Measurements from ENCODE around the gene CDK1.
A peak's percentile ranks its signal among the peaks of the same experiment; 100 is the strongest.

The CDK1 gene

DNA sequence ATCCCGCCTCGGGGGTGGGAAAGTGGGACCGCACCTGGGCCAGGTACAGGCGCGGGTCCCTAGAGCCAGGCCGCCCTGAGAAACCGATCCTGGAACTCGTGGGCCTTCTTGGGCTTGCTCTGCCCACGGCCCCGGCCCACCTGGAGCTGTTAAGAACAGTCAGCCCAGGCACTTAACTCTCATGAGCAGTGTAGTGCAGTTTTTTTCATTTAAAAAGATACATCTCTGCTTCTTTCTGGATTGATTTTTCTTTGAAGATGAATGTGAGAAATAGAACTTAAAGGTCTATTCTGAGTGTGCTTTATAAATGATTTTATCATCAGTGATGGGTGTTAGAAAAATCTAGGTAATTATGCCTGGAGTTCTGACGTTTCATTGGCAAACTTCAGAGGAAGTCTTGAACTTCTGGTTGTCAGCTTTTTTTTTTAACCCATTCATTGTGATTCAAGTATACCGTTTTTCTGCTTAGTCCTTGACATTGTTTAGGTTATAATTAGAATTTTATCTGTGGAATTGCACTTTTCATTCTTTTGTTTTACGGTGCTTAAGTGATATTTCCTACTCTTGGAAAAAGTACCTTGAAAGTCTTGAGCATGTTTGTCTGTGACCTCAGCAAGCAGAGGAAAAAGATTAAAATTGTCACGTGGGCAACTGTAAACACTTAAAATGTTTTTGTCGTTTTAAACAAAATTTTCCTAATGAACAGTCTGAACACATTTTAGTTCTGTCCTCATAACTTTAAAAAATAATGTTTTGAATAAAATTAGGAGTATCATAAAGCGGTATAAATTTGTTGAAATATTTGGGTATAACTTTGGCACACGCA, 906 bp downstream of the CDK1 start:
- no peak for DNase-seq

DNA sequence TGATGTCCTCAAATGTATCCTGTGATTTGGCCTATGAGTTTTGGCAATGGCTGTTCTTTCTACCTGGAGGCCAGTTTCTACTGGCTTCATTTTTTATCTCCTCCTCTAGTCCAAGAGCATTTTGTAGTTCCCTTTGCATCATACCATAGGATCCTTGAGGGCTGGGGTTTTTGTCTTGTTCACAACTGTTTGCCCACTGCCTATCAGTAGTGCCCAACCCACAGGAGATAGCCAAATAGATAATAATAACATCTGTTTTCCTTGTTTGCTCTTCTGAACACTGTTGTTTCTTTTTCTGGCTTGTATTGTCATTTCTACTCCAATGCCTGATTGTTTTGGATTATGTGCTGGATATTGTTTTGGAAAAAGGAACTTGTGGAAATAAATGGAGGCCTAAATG, 3.4 kb downstream of the CDK1 start:
- no peak for DNase-seq

DNA sequence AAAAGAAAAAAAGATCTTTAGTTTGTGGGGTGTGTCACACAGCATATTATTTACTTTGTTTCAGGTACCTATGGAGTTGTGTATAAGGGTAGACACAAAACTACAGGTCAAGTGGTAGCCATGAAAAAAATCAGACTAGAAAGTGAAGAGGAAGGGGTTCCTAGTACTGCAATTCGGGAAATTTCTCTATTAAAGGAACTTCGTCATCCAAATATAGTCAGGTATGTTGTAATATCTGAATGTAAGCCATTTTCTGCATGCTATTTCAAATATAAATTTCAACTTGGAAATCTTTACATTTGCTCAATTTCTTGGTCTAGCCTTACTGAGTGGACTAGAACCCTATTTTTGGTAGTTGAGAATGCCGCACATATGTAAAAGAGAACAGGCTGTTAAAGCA, 6.4 kb downstream of the CDK1 start:
- DNase-seq = no peak

DNA sequence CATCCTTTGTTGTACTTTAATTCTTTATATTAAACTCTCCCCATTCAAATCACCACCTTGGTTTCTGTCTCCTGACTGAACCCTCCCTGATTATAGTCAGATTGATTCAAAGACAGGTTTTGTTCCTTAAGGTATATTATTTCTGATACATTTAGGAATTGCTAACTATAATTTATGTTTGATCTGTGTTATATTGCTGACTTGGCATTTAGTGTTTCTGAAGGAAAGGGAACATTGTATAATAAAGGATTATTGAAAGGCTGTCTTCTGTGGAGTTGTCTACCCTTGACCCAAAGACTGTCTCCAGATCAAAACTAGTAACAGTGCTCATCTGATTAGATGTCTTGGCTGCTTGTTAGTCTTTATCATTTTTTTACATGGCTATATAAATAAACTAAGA, 10.3 kb downstream of the CDK1 start:
- DNase-seq = no peak

DNA sequence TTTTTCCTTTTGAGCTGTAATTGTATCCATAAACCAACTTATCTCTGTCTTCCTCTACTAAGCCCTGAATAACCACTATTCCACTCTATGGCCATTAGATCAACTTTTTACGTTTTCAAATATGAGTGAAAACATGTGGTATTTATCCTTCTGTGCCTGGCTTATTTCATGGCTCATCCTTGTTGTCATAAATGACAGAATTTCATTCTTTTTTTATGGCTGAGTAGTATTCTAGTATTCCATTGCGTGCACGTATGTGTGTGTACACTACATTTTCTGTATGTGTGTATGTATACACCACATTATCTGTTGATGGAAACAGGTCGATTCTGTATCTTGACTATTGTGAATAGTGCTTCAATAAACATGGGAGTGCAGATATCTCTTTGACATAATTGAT, 11.1 kb downstream of the CDK1 start:
- DNase-seq = no peak

DNA sequence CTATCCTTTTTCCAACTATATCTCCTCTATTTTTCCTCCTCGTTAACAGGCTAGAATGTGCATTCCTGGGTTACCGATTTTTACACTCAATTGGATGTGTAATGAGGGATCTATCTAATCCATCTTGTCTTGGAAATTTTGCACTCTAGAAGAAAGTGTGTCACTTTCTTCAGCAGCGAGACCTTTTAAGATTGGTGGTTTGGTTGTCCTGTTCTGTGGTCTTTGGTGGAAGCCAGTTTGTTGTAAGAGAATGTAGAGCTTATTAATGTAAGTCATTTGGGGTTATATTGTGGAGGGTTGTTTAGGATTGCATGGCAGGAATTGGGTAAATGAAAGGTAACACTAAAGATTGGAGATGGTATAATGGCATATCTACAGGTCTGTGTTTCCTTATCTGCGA, 16.7 kb downstream of the CDK1 start:
- DNase-seq = no peak

DNA sequence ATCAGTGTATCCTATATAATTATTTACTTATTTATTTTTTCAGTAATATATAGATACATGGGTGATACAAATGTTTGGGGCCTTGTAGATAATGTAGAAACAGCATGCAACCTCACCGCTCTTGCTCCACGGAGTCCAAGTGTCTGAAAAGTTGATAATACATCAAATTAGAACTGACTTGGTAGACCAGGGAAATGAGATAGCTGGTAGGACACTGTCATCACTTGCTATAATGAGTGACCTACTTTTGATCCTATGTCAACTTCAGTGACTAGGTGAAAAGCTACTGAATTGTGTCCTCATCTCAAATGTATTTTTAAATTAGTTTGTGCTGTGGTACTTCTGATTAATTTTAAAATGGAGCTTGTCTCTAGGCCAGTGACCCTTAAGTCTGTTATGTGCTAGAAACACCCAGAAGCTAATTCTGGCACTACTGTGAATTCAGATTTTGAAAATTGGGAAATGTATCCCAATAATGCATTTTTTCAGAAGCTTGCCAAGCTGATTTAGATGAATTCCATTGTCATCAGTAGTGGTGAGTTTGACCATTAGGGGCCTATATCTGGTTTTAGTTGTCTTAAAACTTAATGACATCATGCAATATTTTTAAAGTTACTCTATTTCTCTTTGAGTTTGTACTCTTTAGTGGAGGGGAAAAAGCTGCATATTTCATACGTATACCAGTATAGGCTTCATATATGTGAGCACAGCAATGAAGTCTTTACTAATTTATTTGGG, 17.4 kb downstream of the CDK1 start:
- DNase-seq = no peak

DNA sequence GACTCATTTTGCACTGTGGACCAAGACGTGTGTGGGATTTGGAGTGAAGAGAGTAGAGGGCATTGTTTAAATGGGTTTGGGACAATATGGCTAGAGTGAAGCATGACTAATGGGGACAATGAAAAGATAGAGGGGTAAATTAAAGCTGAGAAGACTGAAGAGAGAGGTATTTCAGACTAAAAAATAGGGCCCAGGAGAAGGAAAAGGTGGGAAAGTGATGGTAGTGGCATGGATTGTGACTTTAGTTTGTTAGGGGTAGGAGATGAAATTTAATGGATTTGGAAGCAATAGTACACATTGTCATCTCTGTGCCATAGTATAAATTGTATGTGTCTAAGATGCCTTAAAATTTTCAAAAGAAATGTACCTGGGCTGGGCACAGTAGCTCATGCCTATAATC, 18.2 kb downstream of the CDK1 start:
- DNase-seq = no peak

DNA sequence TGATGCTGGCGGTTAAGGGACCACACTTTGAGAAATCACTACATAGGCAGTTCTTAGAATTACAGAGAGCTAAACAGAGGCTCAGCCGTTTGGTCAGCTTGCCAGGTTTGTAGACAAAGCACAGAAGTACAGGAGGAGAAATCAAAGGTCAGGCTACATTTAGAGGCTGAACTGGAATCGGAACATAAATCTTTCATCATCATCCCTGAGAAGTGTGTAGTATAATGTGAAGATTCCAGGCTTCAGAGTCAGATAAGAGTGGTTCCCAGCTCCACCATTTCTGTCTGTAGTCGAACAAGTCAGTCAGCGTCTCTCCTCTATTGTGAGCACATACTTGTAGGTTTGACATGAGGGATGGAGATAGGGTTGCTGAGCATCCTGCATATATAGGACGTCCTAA, 18.9 kb downstream of the CDK1 start:
- DNase-seq = no peak

DNA sequence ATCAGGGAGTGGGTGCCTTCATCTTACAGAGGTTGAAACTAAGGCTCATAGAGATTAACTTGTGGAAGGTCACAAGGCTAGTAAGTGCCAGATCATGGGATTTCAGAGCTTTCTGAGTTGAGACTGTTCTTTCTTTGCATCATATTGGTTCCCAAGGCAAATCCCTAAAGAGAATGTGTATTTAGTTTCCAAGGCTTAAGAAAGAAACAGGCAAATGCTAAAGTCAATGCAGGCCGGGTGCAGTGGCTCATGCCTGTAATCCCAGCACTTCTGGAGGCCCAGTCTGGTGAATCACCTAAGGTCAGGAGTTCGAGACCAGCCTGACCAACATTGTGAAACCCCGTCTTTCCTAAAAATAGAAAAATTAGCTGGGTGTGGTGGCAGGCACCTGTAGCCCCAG, 19.8 kb downstream of the CDK1 start:
- DNase-seq = no peak

DNA sequence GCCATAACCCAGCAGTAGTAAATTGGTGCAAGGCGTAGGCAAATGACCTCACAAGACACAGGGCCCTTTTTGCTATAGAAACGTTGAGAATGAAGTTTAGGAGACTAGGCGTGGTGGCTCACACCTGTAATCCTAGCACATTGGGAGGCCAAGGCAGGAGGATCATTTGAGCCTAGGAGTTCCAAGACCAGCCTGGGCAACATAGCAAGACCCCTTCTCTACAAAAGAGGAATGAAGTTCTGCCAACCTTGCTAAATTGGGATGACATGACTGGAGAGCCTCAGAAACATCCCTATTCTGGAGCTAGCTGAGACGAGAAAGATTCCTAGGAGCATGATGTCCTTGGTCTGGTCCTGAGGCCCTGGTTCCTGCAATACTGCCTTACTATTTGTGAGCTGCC, 20.6 kb downstream of the CDK1 start:
- no peak for DNase-seq

DNA sequence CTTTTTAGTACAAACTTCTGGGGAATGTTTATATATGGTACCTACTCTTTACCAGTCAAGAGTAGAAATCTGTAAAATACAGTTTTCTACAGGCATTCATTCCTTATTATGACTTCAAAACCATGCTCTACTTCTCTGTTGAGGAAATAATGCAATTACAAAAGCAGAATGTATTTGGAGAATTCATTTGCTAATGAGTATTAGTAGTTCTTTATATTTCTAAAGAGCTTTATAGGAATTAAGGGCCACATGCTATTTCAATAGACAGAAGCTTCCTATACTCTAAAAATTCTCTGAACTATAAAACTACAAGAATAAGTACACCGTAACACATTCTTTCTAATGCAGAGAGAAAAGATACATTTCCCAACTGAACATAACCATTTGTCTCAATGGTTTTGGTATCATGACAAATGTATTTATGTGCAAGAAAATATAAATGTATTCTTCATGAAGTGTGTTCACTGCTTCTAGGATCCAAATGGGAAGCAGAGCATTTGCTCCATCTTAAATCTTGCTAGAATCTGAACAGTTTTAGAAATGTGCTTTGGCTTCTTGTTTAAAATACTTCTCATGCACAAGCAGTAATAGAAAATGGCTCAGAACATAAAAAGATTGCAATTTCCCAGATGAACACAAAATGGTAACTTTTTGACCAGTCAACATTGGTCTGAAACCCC, 21.8 kb downstream of the CDK1 start:
- DNase-seq = no peak

DNA sequence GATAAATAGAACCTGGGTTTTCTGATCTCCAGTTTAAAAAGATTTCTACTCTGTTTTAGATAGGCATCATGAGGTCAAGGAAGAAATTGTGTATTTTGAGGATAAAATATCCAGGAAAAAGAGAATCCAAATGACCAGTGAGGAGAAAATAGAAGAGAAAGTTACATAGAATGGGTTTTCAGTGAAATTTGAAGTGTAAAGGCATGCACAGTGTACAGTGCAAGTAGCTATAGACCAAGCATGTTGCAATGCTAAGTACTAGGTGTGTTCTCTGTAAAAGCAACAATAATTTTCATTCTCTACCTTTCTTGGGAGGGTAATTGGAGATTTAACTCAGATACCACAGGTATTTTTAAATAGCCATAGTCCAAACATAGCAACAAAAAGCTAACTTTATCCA, 22.6 kb downstream of the CDK1 start:
- no peak for DNase-seq

DNA sequence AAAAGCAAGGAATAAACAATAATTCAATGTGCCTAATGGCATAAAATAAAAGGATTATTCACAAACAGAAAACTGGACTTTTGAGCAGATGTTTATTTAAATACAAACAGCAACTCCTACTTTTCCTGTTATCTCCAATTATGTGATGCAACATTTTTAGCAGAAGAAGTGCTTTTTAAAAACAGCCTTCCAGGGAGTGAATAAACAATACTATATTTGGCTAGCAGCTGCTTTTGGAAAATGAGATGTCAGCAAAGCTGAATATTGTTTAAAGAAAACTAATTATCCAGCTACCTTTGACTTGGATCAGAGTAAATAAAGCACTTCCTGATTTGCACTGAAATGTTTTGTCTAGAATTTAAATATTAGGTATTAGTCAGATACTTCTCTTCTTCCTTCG, 23.2 kb downstream of the CDK1 start:
- DNase-seq = no peak

DNA sequence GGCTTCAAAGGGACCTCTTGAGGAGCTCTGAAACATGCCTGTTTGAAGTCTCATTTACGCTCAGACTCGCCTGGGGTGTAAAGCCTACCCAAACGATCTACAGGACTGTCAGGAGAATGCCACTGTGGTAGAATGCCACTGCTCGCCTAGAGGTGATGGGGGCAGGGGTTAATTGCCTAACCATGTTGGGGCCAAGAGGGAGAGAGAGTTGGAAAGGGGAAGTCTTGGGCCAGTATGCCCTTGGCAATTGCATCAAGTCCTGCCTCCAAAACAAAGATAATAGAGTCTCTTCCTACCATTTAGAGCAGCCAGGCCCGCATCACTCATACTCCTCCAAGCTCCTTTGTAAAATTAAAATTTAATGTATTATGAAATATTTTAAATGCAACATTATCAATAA, 25.2 kb downstream of the CDK1 start:
- DNase-seq = peak; percentile 45

DNA sequence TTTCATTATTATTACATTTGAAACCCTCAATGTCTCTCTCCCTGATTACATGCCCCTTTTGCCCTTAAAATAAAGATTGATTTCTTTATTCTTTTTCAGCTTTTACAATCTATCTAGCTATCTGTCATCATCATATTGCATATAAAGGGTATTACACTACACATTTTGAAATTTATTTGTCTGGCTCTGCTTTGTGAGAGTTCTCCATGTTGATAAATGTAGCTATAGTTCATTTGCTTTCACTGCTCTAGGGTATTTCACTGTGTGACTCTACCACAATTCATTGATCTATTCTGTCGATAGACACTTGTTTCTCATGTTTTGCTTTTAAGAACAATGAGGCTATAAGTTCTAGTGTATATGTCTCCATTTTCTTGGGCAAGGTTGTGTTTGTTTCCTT, 25.6 kb downstream of the CDK1 start:
- no peak for DNase-seq

DNA sequence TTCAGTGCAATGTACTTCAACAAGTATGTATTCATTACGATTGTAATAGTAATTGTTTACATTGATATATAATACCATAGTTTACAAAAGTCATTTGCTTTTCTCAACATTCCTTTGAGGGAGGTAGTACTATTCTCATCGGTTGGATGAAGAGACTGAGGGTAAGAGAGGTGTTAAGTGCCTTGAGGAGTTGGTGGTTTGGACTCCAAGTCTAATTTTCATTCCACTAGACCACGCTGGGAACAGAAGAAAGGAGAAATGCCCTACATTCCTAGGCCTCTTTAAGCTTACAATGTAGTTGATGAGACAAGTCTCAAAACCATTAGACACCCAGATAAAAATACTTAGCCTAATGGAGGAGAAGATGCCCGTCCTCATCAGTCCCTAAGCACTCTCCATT, 28.6 kb downstream of the CDK1 start:
- DNase-seq = peak; percentile 61

DNA sequence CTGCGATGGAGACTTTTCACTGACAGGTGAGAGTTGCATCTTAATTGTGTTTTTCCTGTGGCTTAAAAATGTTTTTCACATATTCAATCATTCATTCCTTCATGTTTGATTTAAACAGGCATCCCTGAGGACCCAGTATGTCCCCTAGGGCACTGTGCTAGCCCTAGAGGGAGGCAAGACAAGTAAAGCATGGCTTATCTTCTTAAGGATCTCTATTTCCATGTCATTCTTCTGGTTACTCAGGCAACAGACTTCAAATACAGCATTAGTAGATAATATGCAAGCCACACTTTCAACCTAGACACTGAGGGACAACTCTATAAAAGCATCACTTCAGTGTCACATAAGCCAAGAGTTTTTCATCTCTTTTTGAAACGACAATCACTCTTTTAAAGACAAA, 29.2 kb downstream of the CDK1 start:
- DNase-seq = no peak

DNA sequence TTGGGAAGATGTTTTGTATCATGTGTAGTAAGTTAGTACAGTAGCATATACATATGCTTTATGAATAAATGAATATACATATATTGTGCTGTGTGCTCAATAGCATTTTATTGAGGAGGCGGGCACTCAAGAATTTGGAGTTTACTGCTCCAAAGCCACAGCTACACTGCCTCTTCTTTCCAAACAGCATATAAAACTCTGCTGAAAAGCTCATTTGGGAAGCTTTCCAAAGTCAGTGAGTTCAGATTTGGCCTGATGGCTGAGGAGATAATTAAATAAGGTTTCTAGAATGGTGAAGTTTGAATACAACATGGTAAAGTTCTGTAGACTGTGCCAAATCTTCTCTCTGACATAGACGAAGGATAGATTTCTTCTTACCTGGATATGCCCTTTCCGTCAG, 29.8 kb downstream of the CDK1 start:
- no peak for DNase-seq

DNA sequence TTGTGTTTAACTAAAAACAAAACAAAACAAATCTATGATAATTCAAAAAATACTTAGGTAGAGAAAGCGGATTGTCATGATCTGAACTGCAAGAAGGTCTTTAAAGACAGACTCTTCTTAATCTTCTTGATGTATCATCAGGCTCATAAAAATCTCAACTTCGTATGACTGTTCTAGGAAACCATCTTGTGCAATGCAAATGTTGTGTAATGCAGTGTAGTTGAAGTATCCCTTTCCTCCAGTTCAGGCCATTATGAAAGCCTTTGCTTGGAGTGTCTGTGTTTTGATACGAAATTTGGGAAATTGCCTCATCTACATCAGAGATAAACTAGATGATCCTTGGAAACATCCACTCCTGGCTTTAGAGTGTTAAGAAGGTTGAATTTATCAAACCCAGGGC, 30.9 kb downstream of the CDK1 start:
- DNase-seq = no peak

DNA sequence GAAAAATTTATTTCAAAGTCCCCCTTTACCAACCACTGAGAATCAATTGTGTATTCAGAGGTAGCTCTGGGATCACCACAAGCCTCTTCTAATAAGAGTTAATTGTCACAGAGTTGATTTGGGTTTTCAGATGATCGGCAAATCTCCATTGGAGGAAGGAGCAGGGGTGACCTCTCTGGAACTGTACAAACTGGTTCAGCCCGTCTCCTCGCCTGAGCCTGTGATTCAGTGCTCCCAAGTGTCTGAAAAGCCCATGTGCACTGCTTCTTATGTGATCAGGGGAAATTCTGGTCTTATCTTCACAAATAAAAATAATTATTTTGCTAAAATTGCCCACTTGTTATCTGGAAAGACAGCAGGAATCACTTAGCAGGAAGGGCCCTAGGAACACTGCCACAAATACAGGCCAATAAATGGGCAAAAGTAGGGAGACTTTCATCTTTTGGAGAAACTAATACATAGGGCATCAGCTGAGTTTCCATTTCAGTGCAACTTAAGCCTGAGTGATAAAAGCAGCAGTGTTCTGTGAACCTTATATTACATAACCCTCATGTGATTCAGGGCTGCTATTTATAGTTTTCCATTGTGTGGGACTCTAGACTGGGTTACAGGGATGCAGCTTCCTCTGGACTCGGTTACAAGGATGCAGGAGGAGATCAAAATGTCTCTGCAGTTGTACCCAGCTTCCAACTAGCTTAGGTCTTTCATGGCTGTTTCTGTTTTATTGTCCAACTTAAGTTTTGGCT, 32.3 kb downstream of the CDK1 start:
- no peak for DNase-seq

DNA sequence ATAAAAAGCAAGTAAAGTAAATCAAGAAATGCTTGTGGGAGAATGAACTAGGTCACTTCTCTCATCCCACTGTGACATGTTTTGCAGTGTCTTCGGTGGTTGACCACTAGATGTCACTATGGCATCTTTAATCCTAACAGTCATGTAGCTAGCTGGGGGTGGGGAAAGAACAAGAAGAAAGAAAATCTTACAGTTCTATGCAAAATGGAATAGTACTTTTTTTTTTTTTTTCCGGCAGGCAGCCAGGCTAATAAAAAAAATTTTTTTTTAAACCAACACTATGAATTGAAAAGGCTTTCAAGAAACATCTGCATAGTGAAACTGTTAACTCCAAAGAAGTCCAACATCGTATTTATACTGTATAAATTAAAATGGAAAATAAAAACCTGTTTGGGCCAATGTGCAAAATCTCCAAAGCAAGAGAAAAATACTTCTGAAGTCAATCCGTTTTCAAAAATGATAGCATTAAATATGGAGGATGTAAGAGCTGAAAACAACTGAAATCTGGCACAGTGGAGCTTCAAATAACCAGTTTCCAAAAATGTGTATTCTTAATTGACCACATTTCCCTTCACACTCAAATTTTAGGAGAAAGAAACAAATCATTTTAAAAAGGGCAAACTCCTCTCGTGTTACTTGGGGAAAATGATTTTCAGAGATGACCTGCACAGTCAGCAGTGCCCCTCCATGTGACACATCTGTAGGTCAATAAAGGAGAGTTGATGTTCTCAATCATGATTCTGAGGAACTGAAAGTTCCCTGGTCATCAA, 38.5 kb downstream of the CDK1 start:
- DNase-seq = peak; percentile 65

DNA sequence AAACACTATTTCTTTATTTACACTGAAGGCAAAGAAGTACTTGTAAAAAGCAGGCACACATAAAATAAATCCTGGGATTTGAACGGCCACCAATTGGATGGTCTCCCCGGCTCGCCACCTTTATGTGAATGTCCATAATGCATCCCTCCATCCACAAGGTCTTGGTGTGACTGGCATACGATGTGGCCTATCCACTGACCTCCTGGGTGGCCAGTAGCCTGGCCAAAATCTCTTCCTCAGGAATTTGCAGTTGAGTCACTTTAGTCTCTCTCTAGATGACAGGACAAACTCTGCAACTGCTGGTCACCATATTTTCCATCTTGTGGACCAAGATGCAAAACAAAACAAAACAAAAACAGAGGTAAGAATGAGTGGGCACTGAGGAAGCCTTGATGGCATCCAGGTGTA, 39.1 kb downstream of the CDK1 start:
- peak; percentile 70 for DNase-seq
